Ascending aorta (tissue), 2 donors: ENCODE measurements around the gene CFAP97. TPM values are rescaled to one million over a fixed set of nuclear protein-coding genes. Genes with fewer than 3 reads are reported as not detected.

Source experiments
- DNase-seq, 2 donors: peaks; one replicate each; pipeline ENCODE4 v3.0.0-alpha.2; 2019; ENCODE audit warnings: low spot score in 2 of 2
- H3K27ac ChIP-seq, 2 donors: fragments of 200-600 bp; sonication (generic); one replicate each; pipeline ENCODE4 v1.5.1; 2016 to 2017; ENCODE audit warnings: mild to moderate bottlenecking in 1 of 2
- H3K27me3 ChIP-seq: fragments of 200-600 bp; sonication (generic); one replicate; pipeline ENCODE4 v1.5.1; 2017
- H3K36me3 ChIP-seq, 2 donors: fragments of 200-600 bp; sonication (generic); one replicate each; pipeline ENCODE4 v1.5.1; 2016
- H3K4me1 ChIP-seq, 2 donors: fragments of 200-600 bp; sonication (generic); one replicate each; pipeline ENCODE4 v1.5.1; 2016 to 2017; ENCODE audit warnings: mild to moderate bottlenecking in 1 of 2
- H3K4me3 ChIP-seq, 2 donors: fragments of 200-600 bp; sonication (generic); one replicate each; pipeline ENCODE4 v1.5.1; 2016 to 2017; ENCODE audit warnings: mild to moderate bottlenecking in 1 of 2
- H3K9me3 ChIP-seq, 2 donors: fragments of 200-600 bp; sonication (generic); one replicate each; pipeline ENCODE4 v1.5.1; 2016
- CTCF ChIP-seq, 3 experiments: fragments of 200-600 bp in 2 of 3; fragments of 450-650 bp in 1 of 3; sonication (generic) in 2 of 3; IDR thresholded peaks; one replicate each; pipeline ENCODE4 v1.5.1; 2016 to 2019; ENCODE audit warnings: antibody characterized with exemption in 3 of 3, mild to moderate bottlenecking in 1 of 3, moderate library complexity in 1 of 3
- intact Hi-C: fragments of 100-400 bp; cut with DNase I; formaldehyde crosslinking; loops from one replicate; pipeline ENCODE4 v1.15.1; 2023
- total RNA-seq: library from RNA; depleted of rRNA; stranded (reverse); fragments of >200 nt; gene quantifications from one replicate; pipeline ENCODE4 v1.1.0, GENCODE V29; 2016

The CFAP97 gene
- total RNA-seq, 1 donor from 2014 or later, result 27.7 TPM

- peak; percentile 29 to 86 for DNase-seq
- Histone ChIP-seq H3K9me3 (no peaks in the 10 kb centered on the region), H3K27me3 (no peaks in the 10 kb centered on the region), H3K4me3 (peak overlapping the region; percentile 65 to 87), H3K4me1 (peaks cover 3 to 15% of the 10 kb centered on the region in 2 donors), H3K27ac (peak overlapping the region; percentile 92 to 93), H3K36me3 (peaks cover 10 to 11% of the 10 kb centered on the region in 2 donors)
- intact Hi-C loops, result loop anchor here (1.0 to 10.0 kb wide), 3 partner anchors 40 to 1001 kb away; partner anchors contain the start of gene ACSL1
- TF ChIP-seq CTCF (IDR thresholded peaks at IDR 0.05), result no peak
Measured at GRCh38 chr4:185143601-185143969, 60.2 kb downstream of the CFAP97 start.

GRCh38 chr4:185142912-185143600 is 60.7 kb downstream of the CFAP97 start, which contains the start of gene SLC25A4:
Gene SLC25A4, plus strand, starts transcription at chr4:185143266. Its CDS starts 107 bp downstream, at chr4:185143373.
- intact Hi-C loops, result loop anchor here (1.0 to 10.0 kb wide), 3 partner anchors 40 to 1002 kb away; partner anchors contain the start of gene ACSL1
- Histone ChIP-seq H3K36me3 (peaks cover 10 to 11% of the 10 kb centered on the region in 2 donors), H3K4me1 (peaks cover 3 to 15% of the 10 kb centered on the region in 2 donors), H3K4me3 (peak within 1 kb of the TSS; percentile 65 to 87), H3K27ac (peak within 1 kb of the TSS; percentile 92 to 93), H3K27me3 (no peaks in the 10 kb centered on the region), H3K9me3 (no peaks in the 10 kb centered on the region)
- DNase-seq, result peak; percentile 50 to 94
- peak; percentile 44 to 69 (median 58) for TF ChIP-seq CTCF (IDR thresholded peaks at IDR 0.05)

- Histone ChIP-seq H3K27me3 (no peaks in the 10 kb centered on the region), H3K9me3 (no peaks in the 10 kb centered on the region), H3K27ac (peak overlapping the region; percentile 92 to 93), H3K36me3 (peaks cover 8 to 10% of the 10 kb centered on the region in 2 donors), H3K4me3 (peak overlapping the region; percentile 65 to 87), H3K4me1 (peaks cover 3 to 15% of the 10 kb centered on the region in 2 donors)
- intact Hi-C loops, result loop anchor here (5.0 to 10.0 kb wide), 2 partner anchors 315 to 1002 kb away; partner anchors contain the start of gene ACSL1
- TF ChIP-seq CTCF (IDR thresholded peaks at IDR 0.05), result no peak
- no peak for DNase-seq
Measured at GRCh38 chr4:185142564-185142911, 61.3 kb downstream of the CFAP97 start.

GRCh38 chr4:185141777-185142176 is 62.0 kb downstream of the CFAP97 start:
- no peak for TF ChIP-seq CTCF (IDR thresholded peaks at IDR 0.05)
- Histone ChIP-seq H3K27ac (peak overlapping the region; percentile 92 to 93), H3K36me3 (peaks cover 3 to 9% of the 10 kb centered on the region in 2 donors), H3K27me3 (no peaks in the 10 kb centered on the region), H3K4me3 (no peak overlapping the region), H3K9me3 (no peaks in the 10 kb centered on the region), H3K4me1 (peaks cover 3 to 15% of the 10 kb centered on the region in 2 donors)
- intact Hi-C loops, result loop anchor here (5.0 to 10.0 kb wide), 2 partner anchors 314 to 1003 kb away; partner anchors contain the start of gene ACSL1
- DNase-seq, result no peak

- H3K27ac ChIP-seq, result no peak overlapping the region
- no peaks in the 10 kb centered on the region for H3K9me3 ChIP-seq
- peaks cover 3 to 6% of the 10 kb centered on the region in 2 donors for H3K4me1 ChIP-seq
- H3K27me3 ChIP-seq, result no peaks in the 10 kb centered on the region
- DNase-seq, result no peak
- H3K36me3 ChIP-seq, result no peaks in the 10 kb centered on the region
- intact Hi-C loops, result loop anchor here (5.0 to 10.0 kb wide), 3 partner anchors 135 to 1005 kb away; partner anchors contain the start of gene ACSL1
- H3K4me3 ChIP-seq, result no peak overlapping the region
- TF ChIP-seq CTCF (IDR thresholded peaks at IDR 0.05), result no peak
Measured at GRCh38 chr4:185139736-185140135, 64.1 kb downstream of the CFAP97 start.
